GM12892 (cell line): ENCODE measurements around the gene CD82.

Source experiments
- POLR2A ChIP-seq: IDR thresholded peaks from 2 replicates; pipeline ENCODE4 v1.6.1; 2011; ENCODE audit warnings: low read depth, low read length, control low read depth
- POLR2AphosphoS5 ChIP-seq: IDR thresholded peaks from 2 replicates; pipeline ENCODE4 v1.6.1; 2011; ENCODE audit warnings: low read depth, low read length, control low read depth

DNA sequence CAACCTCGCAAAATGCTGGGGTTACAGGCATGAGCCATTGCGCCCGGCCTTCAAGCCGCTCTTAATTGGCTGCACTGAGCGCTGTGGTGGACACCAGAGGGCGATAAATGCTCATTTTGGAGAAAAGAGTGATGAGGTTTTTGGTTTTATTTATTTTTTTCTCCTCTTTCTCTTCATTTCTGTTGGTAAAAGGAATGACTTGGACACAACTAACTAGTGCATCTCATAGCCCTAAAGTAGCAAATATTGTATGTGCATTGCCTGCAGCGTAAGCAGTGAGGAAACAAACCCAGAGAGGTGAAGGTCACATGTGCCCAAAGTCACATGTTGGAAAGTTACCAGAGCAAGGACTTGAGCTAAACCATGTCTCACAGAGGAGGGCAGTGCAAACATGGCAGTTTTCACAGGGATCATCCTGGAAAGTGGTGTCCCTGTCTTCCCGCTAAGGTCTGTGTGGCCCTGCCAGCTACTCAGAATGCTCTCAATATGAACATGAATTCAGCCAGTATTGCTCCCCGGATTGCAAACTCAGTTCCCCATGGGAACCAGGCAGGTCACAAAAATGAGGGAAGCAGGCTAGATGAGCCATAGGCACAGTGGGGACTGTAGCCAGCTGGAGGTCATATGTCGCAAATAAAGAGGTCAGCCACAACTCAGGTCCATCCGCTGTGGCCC is 8.6 kb upstream of the CD82 start:
- TF ChIP-seq POLR2A (no peak), POLR2AphosphoS5 (no peak)
